ENCODE data around the gene PACS2.
"Not testable (repeated sequence)": the region's sequence is repeated elsewhere in the genome, so short reads cannot be mapped to it uniquely, and the experiment has no call there.

The PACS2 gene

DNA sequence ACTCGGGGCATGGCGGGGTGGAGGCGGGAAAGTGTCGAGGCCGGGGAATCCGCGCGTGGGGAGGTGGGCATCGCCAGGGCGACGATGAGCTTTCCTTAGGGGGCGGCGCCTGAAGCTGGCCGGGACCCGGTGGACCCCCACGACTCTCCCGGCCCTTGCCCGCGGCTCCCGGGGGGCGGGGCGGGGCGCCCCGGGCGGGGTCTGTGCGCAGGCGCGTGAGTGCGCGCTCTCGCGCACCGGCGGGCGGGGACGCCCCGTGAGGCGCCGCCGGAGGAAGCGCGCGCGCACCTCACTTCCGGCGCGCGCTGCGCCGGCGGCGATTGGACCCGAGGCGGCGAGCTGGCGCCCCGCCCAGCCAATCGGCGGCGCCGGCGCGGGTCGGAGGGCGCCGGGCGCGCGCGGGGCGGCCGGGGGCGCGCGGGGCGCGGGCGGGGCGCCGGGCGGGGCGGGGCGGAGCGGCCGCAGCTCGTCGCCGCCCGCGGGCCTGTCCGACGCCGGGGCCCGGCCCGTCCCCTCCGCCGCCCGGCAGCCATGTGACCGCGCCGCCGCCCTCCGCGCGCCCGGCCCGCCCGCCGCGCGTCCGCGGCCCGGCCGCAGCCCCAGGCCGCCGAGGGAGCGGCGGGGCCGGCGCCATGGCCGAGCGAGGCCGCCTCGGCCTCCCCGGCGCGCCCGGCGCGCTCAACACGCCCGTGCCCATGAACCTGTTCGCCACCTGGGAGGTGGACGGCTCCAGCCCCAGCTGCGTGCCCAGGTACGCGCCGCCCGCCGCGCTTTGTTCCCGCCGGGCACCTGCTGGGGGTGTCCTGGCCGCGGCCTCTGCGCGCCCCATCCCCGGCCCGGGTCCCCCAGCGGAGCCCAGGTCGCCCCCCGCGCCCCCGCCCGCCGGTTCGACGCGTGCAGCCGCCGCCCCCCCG, at the start of gene PACS2:
Gene PACS2 (plus strand): TSS at position 462 of the 914 bp plus-strand sequence. CDS start 171 bp downstream, at position 633.
- peak; percentile 92 for DNase-seq

- DNase-seq = no peak
Measured at GRCh38 chr14:105267820-105268548, 46.6 kb upstream of the PACS2 start.

DNA sequence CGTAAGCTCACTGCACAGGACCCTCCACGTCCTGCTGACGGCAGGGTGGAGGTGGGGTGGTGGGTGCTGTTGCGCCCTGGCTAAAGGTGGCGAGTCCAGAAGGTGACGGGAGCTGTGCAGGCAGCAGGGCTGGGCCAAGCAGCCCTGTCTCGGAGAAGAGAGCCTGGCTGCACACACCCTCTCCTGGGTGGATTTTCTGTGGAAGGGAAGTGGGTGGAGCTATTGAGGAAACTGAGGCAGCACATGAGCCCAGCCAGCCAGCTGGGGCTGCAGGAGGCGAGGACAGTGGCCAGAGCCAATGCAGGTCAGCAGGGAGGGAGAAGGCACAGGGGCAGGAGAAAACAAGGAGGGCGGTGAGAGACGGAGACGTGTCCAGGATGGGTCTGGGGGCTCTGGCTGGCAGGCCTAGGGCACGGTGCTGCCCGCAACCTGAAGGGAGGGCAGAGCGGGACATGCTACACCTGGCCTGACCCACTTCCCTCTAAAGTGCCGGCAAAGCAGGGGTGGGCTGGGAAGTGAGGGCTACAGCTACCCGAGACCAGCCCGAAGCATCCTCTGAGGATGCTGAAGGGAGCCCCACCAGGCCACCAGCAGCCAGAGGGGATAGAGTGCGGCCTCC, 45.7 kb upstream of the PACS2 start:
- DNase-seq = no peak

- no peak for DNase-seq
Measured at GRCh38 chr14:105269405-105269804, 45.1 kb upstream of the PACS2 start.

GRCh38 chr14:105271224-105271890, 43.2 kb upstream of the PACS2 start:
- DNase-seq = no peak

GRCh38 chr14:105272623-105273022, 41.9 kb upstream of the PACS2 start:
- no peak for DNase-seq

- DNase-seq = no peak
Measured at GRCh38 chr14:105273062-105273461, 41.5 kb upstream of the PACS2 start.

DNA sequence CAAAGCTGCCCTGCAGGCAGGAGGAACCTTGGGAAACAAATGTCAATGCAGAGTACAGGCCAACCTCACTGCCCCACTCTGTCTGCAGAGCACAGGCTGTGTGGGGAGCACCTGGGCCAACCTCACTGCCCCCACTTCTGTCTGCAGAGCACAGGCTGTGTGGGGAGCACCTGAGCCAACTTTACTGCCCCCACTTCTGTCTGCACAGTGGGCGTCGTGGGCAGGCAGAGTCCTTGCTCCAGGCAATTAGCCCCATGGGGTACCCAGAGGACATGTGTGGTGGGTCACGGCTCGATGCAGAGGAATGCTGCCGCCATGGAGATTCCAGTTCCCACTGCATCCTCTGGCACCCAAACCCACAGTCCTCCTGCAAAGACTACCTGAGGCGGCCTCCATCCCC, 39.9 kb upstream of the PACS2 start:
- DNase-seq = no peak

DNA sequence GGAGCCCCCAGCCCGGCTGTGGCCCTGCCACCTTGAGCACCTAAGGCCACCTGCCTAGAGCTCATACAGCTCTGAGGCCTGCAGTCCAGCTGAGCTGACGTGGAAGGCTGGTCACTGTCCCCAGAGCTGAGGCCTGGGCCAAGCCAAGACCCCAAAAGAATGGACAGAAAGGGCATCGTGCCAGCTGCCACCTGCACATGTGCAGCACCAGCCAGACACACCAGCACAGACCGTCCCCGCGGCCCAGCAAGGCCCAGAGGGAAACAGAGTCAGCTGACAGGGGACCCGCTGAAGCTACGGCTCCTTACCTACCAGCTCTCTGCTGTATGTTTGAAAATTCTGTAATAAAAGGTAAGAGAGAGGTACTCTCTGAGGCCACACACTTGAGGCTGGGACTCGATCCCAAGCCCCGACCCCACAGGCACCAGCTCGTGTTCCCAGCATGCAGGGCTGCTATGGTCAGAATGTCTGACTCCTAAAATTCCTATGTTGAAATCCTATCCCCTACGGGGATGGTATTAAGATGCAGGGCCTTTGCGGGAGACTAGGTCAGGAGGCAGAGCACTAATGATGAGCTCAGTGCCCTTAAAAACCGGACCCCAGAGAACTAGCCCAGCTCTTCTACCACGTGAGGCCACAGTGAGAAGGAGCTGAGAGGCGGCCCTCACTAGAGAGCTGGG, 39.1 kb upstream of the PACS2 start:
- DNase-seq = no peak

- DNase-seq = not testable (repeated sequence)
Measured at GRCh38 chr14:105277448-105277847, 37.1 kb upstream of the PACS2 start.

- DNase-seq = no peak
Measured at GRCh38 chr14:105279642-105280361, 34.7 kb upstream of the PACS2 start.

- no peak for DNase-seq
Measured at GRCh38 chr14:105280525-105280924, 34.0 kb upstream of the PACS2 start.

GRCh38 chr14:105281371-105282097, 33.0 kb upstream of the PACS2 start:
- peak; percentile 21 for DNase-seq

DNA sequence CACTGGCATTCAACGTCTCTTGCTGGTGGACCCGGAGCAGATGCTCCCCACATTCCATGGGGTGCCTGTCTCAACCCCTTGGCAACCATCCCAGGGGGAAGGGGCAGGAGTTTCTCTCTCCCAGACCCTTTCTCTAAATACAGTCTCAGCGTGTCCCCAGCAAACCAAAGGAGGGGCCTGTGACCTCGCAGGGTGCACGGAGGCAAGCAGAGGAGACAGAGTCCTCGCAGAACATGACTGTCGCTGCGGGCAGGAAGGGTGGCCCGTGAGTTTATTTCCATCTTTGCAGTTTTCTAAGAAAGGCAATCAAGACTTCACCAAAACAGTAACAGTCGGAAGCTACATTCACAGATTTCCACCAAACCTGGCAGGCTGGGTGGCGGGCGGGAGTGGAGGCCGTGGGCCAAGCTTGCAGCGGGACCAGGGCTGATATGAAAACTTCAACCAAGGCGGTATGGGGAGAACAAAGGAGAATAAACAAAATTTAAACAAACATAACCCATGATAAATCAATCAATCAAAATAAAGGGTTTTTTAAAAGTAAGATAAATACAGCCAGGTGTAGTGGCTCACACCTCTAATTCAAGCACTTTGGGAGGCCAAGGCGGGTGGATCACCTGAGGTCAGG, 32.3 kb upstream of the PACS2 start:
- DNase-seq = no peak

- DNase-seq = no peak
Measured at GRCh38 chr14:105283028-105283427, 31.5 kb upstream of the PACS2 start.

DNA sequence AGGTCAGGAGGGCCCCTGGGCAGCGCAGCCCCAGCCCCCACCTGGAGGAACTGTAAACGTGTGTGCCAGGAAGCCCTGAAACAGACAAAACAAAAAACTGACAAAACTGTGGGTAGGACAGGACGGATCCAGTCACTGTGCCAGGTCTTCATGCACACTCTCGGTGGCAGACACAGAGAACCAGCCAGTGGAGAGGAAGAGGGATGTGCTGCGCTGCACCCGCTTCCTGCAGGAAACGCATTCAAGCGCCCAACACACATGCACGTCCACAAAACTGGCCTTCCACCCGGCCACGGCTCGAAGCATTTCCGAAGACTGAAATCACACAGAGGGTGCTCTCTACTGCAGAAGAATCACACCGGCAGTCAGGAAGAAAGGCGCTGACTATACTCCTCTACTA, 30.6 kb upstream of the PACS2 start:
- no peak for DNase-seq

DNA sequence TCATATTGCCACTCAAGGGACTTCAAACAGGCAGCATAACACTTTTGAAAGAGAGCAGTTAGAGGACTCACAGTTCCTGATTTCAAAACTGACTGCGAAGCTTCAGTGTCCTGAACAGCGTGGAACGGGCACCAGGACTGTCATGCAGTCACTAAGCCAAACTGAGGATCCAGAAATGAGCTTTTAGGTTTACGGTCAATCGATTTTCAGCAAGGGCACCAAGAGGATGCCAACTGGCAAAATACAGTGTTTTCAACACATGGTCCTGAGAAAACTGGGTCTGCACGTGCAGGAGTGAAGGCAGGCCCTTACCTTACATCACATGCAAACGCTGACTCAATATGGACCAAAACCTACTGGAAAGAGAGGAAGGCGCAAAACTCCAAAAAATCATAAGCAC, 29.4 kb upstream of the PACS2 start:
- DNase-seq = no peak

- DNase-seq = no peak
Measured at GRCh38 chr14:105286759-105287144, 27.8 kb upstream of the PACS2 start.

DNA sequence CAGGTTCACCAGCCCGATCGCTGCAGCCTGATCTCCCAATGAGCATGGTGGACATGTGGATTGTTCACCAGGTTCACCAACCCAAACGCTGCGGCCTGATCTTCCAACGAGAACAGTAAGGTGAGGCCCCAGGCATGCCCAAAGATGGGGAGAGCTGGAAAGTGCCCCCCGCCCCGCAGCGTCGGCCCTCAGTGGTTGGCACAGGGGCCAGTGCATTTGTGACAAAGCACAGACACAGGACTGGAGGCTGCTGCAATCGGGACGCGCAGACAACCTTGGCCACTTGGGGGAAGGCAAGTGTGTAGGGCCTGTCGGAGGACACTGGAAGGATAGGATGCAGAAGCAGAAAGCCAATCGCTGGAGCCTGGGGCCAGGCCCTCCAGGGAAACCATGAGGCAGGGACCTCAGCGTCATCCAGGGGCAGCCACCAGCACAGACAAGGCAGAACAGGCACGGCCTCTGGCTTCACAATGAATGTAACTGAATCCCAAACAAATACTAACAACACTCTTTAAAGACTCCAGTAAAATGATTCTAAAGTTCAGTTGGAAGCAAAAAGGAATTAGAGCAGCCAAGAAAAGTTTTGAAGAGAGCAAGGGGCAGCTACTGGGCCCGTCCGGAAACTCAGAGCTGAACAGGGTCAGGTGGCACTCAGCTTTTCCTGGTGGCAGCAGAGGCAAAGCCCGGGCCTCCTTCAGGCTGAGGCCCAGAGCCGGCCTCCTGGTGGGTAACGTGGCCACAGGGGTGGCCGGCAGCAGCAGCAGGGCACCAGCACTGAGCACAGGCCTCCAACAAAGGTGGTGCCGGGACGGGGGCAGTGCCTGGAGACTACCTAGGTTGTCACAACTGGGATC, 27.1 kb upstream of the PACS2 start:
- DNase-seq = no peak

- DNase-seq = not testable (repeated sequence)
Measured at GRCh38 chr14:105288936-105289335, 25.6 kb upstream of the PACS2 start.

Data from NCI-H2171 (cell line).